Measurements from ENCODE around the gene SCD5. TPM values are rescaled to one million over a fixed set of nuclear protein-coding genes. Genes with fewer than 3 reads are reported as not detected.

SCD5 gene
- total and polyA plus RNA-seq, 9 donors: 7.0 to 16.5 (median 13.1) TPM

DNA sequence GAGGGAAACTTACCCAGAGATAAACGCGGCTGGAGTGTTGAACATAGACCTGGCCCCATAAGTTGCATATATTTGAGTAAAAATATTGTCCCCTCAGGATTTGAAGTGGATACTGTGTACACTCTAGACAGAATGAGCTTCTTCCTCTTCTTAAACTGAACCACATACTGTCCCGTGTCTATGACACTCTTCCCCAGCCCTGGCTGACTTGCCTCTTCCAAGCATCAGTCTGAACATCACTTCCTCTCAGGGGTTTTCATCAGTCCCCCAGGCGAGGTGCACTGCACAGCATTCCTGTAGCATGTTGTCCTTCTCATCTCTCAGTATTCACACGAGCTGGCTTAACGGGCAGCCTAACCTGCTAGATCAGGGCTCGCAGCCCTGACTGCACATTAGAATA is 156.3 kb downstream of the SCD5 start:
- Histone ChIP-seq H3K9me3 (replicated peaks; ENCODE audit: control insufficient read depth, low read depth, low read length) (no peaks in the 10 kb centered on the region), H3K4me3 (ENCODE audit: low read length) (no peak overlapping the region), H3K27me3 (ENCODE audit: control insufficient read depth, insufficient read depth, low read length) (no peaks in the 10 kb centered on the region), H3K27ac (ENCODE audit: low read length) (no peak overlapping the region), H3K4me1 (ENCODE audit: control insufficient read depth, insufficient read depth, low read length) (no peaks in the 10 kb centered on the region), H3K36me3 (ENCODE audit: control insufficient read depth, insufficient read depth, low read length) (no peaks in the 10 kb centered on the region)
- no peak for DNase-seq
- 66% methylated on average over 5 of the region's 7 CpGs for WGBS (ENCODE audit: insufficient coverage)

DNA sequence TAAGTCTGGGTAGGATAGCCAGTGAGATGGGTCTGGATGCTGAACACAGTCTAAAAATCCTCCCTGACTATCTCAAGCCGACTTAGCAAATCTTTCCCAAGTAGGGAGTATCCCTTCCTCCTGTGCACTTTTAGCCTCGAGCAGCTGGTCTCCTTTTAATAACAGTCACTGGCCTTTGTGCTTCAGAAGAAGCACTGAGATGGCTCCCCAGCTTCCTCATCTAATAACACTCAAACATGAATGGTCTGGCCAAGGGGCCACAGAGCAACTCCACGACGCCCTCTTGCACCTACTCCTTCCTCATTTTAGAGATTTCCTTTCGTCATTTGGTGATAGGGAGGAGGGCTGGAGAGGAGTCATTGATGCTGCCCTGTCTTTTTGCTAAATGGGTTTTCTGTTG is 158.1 kb downstream of the SCD5 start:
- Histone ChIP-seq H3K27ac (ENCODE audit: low read length) (no peak overlapping the region), H3K4me1 (ENCODE audit: control insufficient read depth, insufficient read depth, low read length) (no peaks in the 10 kb centered on the region), H3K36me3 (ENCODE audit: control insufficient read depth, insufficient read depth, low read length) (peaks cover 5% of the 10 kb centered on the region), H3K27me3 (ENCODE audit: control insufficient read depth, insufficient read depth, low read length) (no peaks in the 10 kb centered on the region), H3K4me3 (ENCODE audit: low read length) (no peak overlapping the region), H3K9me3 (replicated peaks; ENCODE audit: control insufficient read depth, low read depth, low read length) (no peaks in the 10 kb centered on the region)
- DNase-seq: no peak
- 24% methylated on average over 2 of the region's 5 CpGs for WGBS (ENCODE audit: insufficient coverage)

DNA sequence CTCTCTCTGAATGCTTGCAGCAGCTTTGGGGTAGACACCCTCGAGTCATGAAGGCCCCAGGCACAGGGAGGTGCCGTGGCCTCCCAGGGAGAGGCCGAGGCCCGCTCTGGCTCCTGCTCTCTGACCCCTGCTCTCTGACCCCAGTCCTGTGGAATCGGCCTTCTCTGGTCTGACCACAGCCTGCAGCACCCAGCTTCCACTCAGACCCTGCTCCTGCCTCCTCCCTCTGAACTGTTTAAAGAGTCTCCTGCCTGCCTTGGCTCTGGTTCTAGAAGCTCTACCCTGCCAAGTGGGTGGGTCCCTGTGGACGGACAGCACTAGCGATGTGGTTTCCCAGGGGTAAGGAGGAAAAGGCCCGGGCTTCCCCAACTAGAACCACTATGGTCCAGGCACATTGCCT is 158.6 kb downstream of the SCD5 start:
- WGBS (ENCODE audit: insufficient coverage): 90% methylated on average over 5 of the region's 8 CpGs
- DNase-seq: no peak
- Histone ChIP-seq H3K36me3 (ENCODE audit: control insufficient read depth, insufficient read depth, low read length) (peaks cover 6% of the 10 kb centered on the region), H3K4me1 (ENCODE audit: control insufficient read depth, insufficient read depth, low read length) (no peaks in the 10 kb centered on the region), H3K27ac (ENCODE audit: low read length) (no peak overlapping the region), H3K9me3 (replicated peaks; ENCODE audit: control insufficient read depth, low read depth, low read length) (no peaks in the 10 kb centered on the region), H3K27me3 (ENCODE audit: control insufficient read depth, insufficient read depth, low read length) (no peaks in the 10 kb centered on the region), H3K4me3 (ENCODE audit: low read length) (no peak overlapping the region)

DNA sequence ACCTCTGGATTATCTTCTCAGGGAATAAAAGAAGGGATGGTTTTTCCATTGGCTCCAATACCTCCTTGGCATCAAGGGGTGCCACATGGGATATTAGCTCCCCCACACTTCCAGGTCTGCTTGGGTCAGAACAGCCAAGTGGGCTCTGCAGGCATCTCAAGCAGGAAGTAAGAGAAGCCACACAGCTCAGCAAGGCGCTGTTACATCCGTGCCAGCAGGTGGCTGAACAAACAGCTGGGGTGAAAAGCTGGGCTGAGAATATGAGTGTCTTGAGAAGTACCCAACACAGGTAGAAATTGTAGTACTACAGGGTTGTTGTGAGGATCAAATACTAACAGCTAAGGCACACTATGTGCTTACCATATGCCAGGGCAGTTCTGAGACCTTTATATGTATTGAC is 160.1 kb downstream of the SCD5 start:
- H3K36me3 ChIP-seq (ENCODE audit: control insufficient read depth, insufficient read depth, low read length): peaks cover 9% of the 10 kb centered on the region
- H3K4me1 ChIP-seq (ENCODE audit: control insufficient read depth, insufficient read depth, low read length): no peaks in the 10 kb centered on the region
- no peaks in the 10 kb centered on the region for H3K27me3 ChIP-seq (ENCODE audit: control insufficient read depth, insufficient read depth, low read length)
- H3K27ac ChIP-seq (ENCODE audit: low read length): no peak overlapping the region
- no peaks in the 10 kb centered on the region for H3K9me3 ChIP-seq (replicated peaks; ENCODE audit: control insufficient read depth, low read depth, low read length)
- no CpG with 5 or more reads among the region's 2 CpGs for WGBS (ENCODE audit: insufficient coverage)
- no peak overlapping the region for H3K4me3 ChIP-seq (ENCODE audit: low read length)
- no peak for DNase-seq

DNA sequence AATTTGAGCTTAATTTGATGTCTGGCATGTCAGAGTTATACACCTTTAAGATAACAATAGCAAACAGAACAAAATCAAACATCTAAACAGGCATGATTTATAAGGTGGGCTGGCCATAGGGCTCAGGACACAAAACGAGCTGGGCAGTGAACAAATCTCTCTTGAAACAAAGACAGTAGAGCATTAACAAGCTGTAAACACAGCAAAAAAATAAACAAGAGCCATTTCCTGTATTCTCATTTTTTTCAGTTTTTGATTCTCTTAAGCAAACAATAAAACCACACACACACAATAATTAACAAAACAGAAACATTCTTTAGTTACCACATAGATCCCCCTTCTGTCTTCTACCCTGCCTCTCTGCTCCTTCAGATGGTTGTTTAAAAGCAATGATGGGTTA is 168.5 kb downstream of the SCD5 start:
- Histone ChIP-seq H3K36me3 (ENCODE audit: control insufficient read depth, insufficient read depth, low read length) (peaks cover 5% of the 10 kb centered on the region), H3K9me3 (replicated peaks; ENCODE audit: control insufficient read depth, low read depth, low read length) (no peaks in the 10 kb centered on the region), H3K27me3 (ENCODE audit: control insufficient read depth, insufficient read depth, low read length) (no peaks in the 10 kb centered on the region), H3K4me1 (ENCODE audit: control insufficient read depth, insufficient read depth, low read length) (no peaks in the 10 kb centered on the region), H3K4me3 (ENCODE audit: low read length) (no peak overlapping the region), H3K27ac (ENCODE audit: low read length) (no peak overlapping the region)
- no peak for DNase-seq
- WGBS (ENCODE audit: insufficient coverage): no CpG with 5 or more reads among the region's 1 CpG

DNA sequence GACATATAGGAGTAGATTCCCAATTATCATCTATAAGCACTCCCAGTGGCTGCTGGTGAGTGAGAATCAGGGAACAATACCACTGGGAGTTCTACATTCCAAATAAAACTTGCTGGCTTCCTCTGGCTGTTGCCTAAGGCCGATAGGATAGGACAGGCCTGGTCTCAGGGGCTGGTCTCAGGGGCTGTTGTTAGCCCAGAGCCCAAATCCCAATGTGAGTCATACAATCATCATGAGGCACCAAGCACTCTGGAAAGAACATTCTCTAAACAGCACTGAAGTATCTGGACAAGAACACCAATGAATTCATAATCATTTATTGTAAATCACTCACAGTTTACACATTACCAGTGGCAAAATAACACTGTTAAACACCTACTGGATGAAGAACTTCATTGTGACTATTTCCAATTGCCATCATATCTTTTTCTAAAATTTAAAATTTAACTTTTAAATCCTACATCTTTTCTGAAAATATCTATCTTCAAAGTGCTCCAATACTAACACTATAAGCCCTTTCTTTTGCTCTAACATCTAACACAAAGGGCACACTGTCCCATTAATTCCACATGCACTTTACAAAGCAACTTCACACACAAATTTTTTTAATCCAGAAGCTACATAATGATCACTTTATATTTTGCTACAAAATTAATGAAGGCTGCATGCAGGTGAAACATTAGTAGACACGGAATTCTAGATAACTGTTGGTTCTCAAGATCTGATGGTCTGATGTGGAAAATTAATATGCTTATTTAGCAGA is 169.2 kb downstream of the SCD5 start:
- no peak overlapping the region for H3K4me3 ChIP-seq (ENCODE audit: low read length)
- WGBS (ENCODE audit: insufficient coverage): 40% methylated on average over 1 of the region's 2 CpGs
- no peaks in the 10 kb centered on the region for H3K4me1 ChIP-seq (ENCODE audit: control insufficient read depth, insufficient read depth, low read length)
- peaks cover 2% of the 10 kb centered on the region for H3K36me3 ChIP-seq (ENCODE audit: control insufficient read depth, insufficient read depth, low read length)
- H3K27ac ChIP-seq (ENCODE audit: low read length): no peak overlapping the region
- no peak for DNase-seq
- no peaks in the 10 kb centered on the region for H3K27me3 ChIP-seq (ENCODE audit: control insufficient read depth, insufficient read depth, low read length)
- H3K9me3 ChIP-seq (replicated peaks; ENCODE audit: control insufficient read depth, low read depth, low read length): no peaks in the 10 kb centered on the region

DNA sequence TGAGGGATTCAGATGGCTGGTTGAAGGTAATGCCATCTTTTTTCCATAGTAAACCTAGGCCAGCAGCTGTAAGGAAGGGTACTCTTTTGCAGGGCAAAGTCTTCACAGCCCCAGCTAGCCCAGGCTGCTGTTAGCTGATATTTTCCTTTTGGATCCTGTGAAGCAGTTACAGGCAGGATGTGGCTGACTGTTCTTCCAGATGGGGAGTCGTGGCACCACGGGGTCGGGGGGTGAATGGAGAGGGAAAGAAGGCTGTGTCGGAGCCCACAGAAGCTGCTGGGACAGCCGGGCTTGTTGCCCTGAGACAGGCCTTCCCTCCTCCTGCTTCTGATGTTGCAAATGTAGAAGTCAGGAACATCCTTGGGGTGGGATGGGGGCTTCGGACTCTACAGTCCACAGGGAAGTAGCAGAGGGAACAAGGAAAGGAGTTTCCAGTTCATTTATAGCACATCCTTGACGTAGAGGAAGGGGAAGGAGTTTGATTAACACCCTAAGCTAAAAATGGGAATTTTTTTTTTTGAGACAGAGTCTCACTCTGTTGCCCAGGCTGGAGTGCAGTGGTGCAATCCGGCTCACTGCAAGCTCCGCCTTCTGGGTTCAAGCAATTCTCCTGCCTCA is 172.2 kb downstream of the SCD5 start:
- peak overlapping the region; percentile 31 for H3K27ac ChIP-seq (ENCODE audit: low read length)
- peak; percentile 27 for DNase-seq
- H3K36me3 ChIP-seq (ENCODE audit: control insufficient read depth, insufficient read depth, low read length): peaks cover 2% of the 10 kb centered on the region
- H3K4me1 ChIP-seq (ENCODE audit: control insufficient read depth, insufficient read depth, low read length): no peaks in the 10 kb centered on the region
- no peaks in the 10 kb centered on the region for H3K9me3 ChIP-seq (replicated peaks; ENCODE audit: control insufficient read depth, low read depth, low read length)
- H3K27me3 ChIP-seq (ENCODE audit: control insufficient read depth, insufficient read depth, low read length): no peaks in the 10 kb centered on the region
- H3K4me3 ChIP-seq (ENCODE audit: low read length): no peak overlapping the region
- whole genome bisulfite sequencing (ENCODE audit: insufficient coverage): 90% methylated on average over 2 of the region's 9 CpGs

DNA sequence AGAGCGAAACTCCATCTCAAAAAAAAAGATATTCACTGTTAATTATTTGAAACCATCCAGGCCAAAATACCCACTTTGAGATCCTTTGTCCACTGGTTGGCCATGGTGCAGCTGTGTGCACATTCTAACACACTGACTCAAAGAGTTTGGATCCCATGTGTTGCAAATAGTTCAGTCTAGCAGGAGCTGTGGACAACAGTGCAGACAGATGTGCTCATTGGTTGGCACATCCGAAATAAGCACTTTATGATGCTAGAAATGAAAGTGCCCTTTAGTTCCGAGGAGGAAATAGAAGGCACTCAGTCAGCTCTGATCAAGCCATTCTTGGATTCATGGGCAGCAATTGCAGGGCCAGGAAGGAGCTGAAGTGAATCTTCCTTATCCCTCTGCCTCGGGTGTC is 173.8 kb downstream of the SCD5 start:
- H3K27ac ChIP-seq (ENCODE audit: low read length): no peak overlapping the region
- no peak for DNase-seq
- peaks cover 2% of the 10 kb centered on the region for H3K36me3 ChIP-seq (ENCODE audit: control insufficient read depth, insufficient read depth, low read length)
- no peaks in the 10 kb centered on the region for H3K27me3 ChIP-seq (ENCODE audit: control insufficient read depth, insufficient read depth, low read length)
- H3K4me3 ChIP-seq (ENCODE audit: low read length): no peak overlapping the region
- no peaks in the 10 kb centered on the region for H3K9me3 ChIP-seq (replicated peaks; ENCODE audit: control insufficient read depth, low read depth, low read length)
- no peaks in the 10 kb centered on the region for H3K4me1 ChIP-seq (ENCODE audit: control insufficient read depth, insufficient read depth, low read length)
- WGBS (ENCODE audit: insufficient coverage): 92% methylated on average over 2 of the region's 4 CpGs

DNA sequence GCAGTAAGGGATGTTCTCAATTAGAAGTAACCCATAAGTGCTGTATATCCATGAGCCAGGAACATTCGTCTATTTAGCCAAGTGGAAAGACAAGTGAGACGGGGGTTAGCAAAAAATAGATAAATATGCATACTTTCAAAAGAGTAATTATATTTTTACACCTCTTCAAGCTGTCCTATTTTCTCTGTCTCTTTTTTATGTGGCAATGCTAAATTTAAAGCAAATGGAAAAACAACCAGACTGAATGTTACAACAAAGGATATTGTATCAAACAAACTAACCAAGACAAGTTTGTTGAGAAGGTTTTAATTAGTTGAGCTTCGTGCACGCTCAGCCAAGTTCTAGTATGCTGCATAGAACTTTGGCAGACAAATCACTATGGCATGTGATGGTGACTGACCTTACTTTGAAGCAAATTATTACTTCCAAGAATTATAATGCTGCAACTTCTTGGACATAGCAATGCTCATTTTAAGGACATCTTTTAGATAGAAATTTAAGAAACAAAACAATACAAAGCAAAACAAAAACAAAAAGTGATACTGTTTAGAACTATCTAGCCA is 175.4 kb downstream of the SCD5 start:
- DNase-seq: peak; percentile 25
- Histone ChIP-seq H3K27ac (ENCODE audit: low read length) (no peak overlapping the region), H3K9me3 (replicated peaks; ENCODE audit: control insufficient read depth, low read depth, low read length) (no peaks in the 10 kb centered on the region), H3K4me1 (ENCODE audit: control insufficient read depth, insufficient read depth, low read length) (no peaks in the 10 kb centered on the region), H3K4me3 (ENCODE audit: low read length) (no peak overlapping the region), H3K36me3 (ENCODE audit: control insufficient read depth, insufficient read depth, low read length) (peaks cover 2% of the 10 kb centered on the region), H3K27me3 (ENCODE audit: control insufficient read depth, insufficient read depth, low read length) (no peaks in the 10 kb centered on the region)
- WGBS (ENCODE audit: insufficient coverage): no CpG with 5 or more reads among the region's 4 CpGs

DNA sequence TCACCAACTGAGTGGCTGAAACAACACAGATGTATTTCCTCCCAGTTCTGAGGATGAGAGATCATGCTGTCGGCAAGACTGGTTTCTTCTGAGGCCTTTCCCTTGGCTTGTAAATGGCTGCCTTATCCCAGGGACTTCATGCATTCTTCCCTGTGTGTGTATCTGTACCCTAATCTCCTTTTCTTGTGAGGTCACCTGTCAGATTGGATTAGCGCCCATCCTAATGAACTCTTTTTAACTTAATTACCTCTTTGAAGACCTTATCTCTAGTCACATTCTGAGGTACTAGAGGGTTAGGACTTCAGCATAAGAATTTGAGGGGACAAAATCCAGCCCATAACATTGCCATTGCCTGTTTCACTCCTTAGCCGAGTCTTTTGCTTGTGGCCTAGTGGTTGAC is 177.3 kb downstream of the SCD5 start:
- H3K27ac ChIP-seq (ENCODE audit: low read length): no peak overlapping the region
- H3K4me3 ChIP-seq (ENCODE audit: low read length): no peak overlapping the region
- no peak for DNase-seq
- H3K36me3 ChIP-seq (ENCODE audit: control insufficient read depth, insufficient read depth, low read length): no peaks in the 10 kb centered on the region
- WGBS (ENCODE audit: insufficient coverage): no CpG with 5 or more reads among the region's 3 CpGs
- no peaks in the 10 kb centered on the region for H3K4me1 ChIP-seq (ENCODE audit: control insufficient read depth, insufficient read depth, low read length)
- no peaks in the 10 kb centered on the region for H3K27me3 ChIP-seq (ENCODE audit: control insufficient read depth, insufficient read depth, low read length)
- H3K9me3 ChIP-seq (replicated peaks; ENCODE audit: control insufficient read depth, low read depth, low read length): no peaks in the 10 kb centered on the region
